DLD1 (cell line): ENCODE results near the gene ZNF488.

Source experiments
- in situ Hi-C: cut with HindIII; loops from 2 replicates; pipeline ENCODE4 v1.10.0; 2017; ENCODE audit warnings: low sequenced_read_pairs

ZNF488 gene

GRCh38 chr10:47350671-47351640 is 33.1 kb downstream of the ZNF488 start:
- in situ Hi-C loops: no loop called here

- in situ Hi-C loops: no loop called here
These were observed 34.1 kb downstream of the ZNF488 start for GRCh38 chr10:47349941-47350371.

- in situ Hi-C loops: no loop called here
These were observed 34.6 kb downstream of the ZNF488 start for GRCh38 chr10:47349516-47349915.

- in situ Hi-C loops: no loop called here
These were observed 35.2 kb downstream of the ZNF488 start for GRCh38 chr10:47348661-47349470.

DNA sequence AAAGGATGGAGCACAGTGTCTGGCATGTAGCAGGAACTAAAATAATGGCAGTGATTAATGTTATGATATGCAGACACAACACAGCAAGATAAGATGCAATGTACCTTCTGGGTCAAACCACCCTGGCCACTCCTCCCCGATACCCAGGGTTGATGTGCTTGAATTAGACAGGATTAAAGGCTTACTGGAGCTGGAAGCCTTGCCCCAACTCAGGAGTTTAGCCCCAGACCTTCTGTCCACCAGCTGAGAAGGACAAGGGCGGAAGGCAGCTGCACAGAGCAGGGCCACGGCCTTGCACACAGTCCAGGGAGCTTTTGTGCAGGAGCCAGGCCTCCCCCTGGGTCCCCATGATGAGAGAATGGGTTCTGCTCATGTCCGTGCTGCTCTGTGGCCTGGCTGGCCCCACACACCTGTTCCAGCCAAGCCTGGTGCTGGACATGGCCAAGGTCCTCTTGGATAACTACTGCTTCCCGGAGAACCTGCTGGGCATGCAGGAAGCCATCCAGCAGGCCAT is 35.9 kb downstream of the ZNF488 start, which contains the start of gene RBP3:
Gene RBP3, plus strand, starts transcription at position 226 of the 514 bp plus-strand sequence. Its CDS starts 122 bp downstream, at position 348.
- in situ Hi-C loops: no loop called here

- in situ Hi-C loops: no loop called here
These were observed 36.8 kb downstream of the ZNF488 start for GRCh38 chr10:47347303-47347675.

GRCh38 chr10:47346581-47347302 is 37.4 kb downstream of the ZNF488 start:
- in situ Hi-C loops: no loop called here

DNA sequence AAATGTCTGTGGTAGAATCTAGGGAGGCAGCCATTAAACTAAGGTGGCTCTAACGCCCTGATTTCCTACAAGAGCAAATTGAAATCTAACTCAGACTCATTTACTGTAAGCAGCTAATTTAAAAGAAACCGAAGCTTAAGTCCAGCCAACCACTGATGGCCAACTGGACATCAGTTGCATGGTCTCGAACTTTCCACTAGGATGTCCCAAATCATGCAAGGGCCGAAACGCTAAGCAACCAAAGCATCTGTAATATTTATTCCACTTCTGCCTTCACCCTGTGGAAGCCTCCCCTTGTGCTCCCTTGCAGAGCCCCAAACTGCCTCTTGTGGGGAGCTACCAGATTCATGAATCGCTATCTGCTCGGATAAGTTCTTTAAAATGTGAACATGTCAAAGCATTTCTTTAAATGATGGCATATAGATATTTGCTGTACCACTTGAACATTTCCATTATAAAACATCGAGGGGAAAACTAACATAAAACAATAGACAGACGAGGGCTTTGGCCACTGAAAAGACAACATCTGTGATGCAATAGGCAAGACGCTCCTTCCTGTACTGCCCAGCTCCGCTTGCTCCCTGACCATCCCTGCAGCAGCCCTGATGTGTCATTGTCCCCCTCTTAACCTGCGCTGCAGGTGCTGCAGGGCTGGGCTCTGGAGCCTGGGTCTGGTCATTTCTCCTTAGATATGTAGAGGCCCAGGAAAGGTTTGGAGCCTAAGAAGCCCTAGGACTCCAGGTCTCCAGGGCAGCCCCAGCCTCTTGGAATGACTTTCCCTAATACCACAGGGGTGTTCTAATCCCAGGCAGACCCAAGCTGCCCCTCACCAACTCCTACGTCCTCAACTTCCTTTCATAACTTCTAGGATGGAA is 38.9 kb downstream of the ZNF488 start:
- in situ Hi-C loops: no loop called here

GRCh38 chr10:47340608-47341170 is 43.4 kb downstream of the ZNF488 start:
- in situ Hi-C loops: no loop called here

DNA sequence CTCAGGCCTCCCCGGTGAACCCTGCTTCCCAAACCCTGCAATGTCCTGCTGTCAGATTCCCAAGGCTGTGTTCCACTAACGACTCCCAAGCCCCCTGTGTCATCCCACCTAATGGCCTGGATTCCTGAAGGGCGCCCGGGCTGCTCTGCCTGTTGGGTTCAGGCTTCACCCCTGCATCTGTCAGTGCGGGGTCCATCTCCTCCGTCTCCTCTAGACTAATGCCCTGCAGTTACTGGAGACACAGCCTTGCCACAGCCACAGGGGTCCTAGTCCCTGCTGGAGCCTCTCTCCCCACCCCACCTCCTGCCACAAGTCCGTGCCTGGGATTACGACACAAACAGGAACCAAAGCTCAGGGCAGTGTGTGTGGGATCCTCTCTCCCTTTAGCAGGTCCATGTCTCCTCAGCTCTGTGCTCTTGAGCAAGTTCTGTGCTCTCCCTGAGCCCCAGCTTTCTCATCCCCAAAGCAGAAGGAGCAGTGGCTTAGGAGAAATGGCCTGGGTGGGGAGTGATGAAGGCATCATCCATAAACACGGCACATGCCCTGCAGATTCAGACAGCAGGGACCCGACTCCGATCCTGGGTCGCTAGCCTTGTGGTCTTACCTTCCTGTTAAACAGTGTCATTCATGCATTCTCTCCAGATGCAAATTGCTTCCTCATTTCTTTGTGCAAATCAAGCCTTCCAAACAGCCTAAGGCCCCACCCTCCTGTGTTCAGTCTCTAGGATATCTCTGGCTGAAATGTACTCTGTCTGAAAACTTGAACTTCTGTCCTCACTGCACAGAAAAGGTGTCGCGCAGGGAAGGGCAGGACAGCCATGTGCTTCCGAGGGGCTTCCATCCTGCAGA is 44.1 kb downstream of the ZNF488 start:
- in situ Hi-C loops: no loop called here

- in situ Hi-C loops: no loop called here
These were observed 44.8 kb downstream of the ZNF488 start for GRCh38 chr10:47339186-47339735.

- in situ Hi-C loops: no loop called here
These were observed 46.8 kb downstream of the ZNF488 start for GRCh38 chr10:47337310-47337709.

DNA sequence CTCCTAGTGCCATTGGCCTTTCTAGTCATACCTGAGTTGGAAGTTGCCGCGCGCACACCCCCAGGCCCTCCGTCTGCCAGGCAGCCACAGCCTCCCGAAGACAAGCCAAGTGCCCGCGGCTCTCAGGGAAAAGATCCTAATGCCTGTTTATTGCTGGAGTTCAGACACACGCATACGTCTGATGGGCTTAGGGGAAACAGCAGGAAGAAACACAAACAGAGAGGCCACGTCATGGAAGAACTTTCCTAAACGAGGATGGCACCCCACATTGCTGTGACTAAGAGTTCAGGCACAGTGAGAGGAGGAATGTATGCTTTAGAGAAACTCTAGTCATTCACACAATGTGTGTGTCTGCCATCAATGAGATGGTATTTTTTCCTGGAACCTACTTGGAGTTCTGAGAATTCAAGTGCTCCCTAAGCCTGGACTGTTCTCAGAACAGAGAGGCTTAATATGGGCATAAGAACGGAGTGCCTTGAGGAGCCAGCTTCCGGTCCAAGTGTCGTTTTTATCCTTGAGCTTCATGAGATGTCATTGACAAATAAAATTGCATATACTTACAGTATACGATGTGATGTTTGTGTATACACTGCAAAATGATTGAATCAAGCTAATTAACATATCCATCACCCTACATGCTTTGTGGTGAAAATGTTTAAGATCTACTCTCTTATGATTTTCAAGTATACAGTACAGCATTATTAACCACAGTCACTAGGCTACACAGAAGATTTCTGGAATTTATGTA is 47.5 kb downstream of the ZNF488 start:
- in situ Hi-C loops: no loop called here

- in situ Hi-C loops: no loop called here
These were observed 48.2 kb downstream of the ZNF488 start for GRCh38 chr10:47335906-47336305.

DNA sequence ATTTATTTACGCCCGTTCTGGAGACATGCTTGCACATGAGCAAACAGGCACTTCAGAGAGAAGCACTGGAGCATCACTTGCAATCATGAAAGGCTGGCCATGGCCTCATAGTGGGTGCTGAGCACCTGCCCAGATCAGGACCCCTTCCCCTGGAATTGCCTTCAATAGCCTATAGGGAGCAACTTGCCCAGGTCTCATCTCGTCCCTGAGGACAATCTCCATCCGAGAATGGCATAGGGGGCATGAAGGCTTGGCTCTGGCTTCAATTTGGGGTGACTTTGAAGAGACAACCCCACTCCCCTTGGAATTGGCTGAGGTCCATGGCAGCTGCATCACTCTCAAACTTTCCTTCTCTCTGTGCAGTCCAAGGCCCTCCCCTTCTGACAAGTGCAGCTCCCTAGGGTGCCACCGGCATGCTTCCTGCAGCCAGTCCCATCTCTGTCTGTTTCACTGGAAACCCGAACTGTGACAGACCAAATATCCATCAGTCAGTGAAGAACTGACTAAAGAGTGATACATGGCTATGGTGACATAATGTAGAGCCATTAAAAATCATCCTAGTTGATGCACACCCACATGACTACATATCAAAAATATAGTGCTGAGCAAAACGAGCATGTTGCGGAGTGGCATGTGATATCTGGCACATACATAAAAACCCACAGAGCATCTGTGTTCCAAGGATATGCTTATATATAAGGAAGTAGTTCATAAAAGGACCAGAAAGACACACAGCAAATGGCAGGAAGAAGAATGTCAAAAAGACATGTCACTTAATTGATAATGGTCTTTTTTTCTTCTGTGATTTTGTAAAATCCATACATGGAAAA is 49.4 kb downstream of the ZNF488 start:
- in situ Hi-C loops: no loop called here

DNA sequence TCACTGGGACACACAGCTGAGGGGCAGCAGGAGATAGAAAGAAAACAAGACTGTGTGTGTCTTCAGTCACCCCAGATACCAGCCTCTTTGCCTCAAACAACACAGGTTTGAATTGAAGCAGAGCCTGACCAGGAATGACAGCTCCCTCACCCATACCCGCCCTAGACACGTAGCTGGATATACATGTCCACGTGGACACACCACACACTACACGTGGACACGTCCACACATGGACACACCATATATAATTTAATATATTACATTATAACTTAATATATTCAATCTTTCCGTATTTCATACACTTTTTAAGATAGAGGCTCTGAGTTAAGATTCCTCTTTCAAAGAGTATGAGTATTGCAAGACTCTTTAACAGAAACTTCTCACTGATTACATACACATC is 50.6 kb downstream of the ZNF488 start:
- in situ Hi-C loops: no loop called here

- in situ Hi-C loops: no loop called here
These were observed 51.1 kb downstream of the ZNF488 start for GRCh38 chr10:47332946-47333345.
